IMR-90 (cell line): ENCODE data around the gene NOD2.

Experiments
- BHLHE40 ChIP-seq: fragments of 150-350 bp; IDR thresholded peaks from 2 replicates; pipeline ENCODE4 v1.6.1; 2016; ENCODE audit warnings: mild to moderate bottlenecking, low read depth, low read length
- CEBPB ChIP-seq: IDR thresholded peaks from 2 replicates; pipeline ENCODE4 v1.6.1; 2012; ENCODE audit warnings: low read depth, low read length, improper control_type of control experiment
- CHD1 ChIP-seq: IDR thresholded peaks from 2 replicates; pipeline ENCODE4 v1.6.1; 2012; ENCODE audit warnings: low read depth, low read length, improper control_type of control experiment
- FOS ChIP-seq: fragments of 150-350 bp; IDR thresholded peaks from 2 replicates; pipeline ENCODE4 v1.6.1; 2016; ENCODE audit warnings: low read depth, low read length
- MAFK ChIP-seq: IDR thresholded peaks from 2 replicates; pipeline ENCODE4 v1.6.1; 2012; ENCODE audit warnings: low read depth, low read length, improper control_type of control experiment
- MXI1 ChIP-seq: IDR thresholded peaks from 2 replicates; pipeline ENCODE4 v1.6.1; 2012; ENCODE audit warnings: low read depth, mild to moderate bottlenecking, low read length, moderate library complexity, borderline replicate concordance
- NFE2L2 ChIP-seq: fragments of 150-350 bp; IDR thresholded peaks from 2 replicates; pipeline ENCODE4 v1.6.1; 2016; ENCODE audit warnings: low read depth, mild to moderate bottlenecking, low read length
- POLR2A ChIP-seq: IDR thresholded peaks from 2 replicates; pipeline ENCODE4 v1.6.1; 2012; ENCODE audit warnings: mild to moderate bottlenecking, low read depth, low read length
- RAD21 ChIP-seq: IDR thresholded peaks from 2 replicates; pipeline ENCODE4 v1.6.1; 2012; ENCODE audit warnings: low read length, improper control_type of control experiment
- RFX5 ChIP-seq: IDR thresholded peaks from 2 replicates; pipeline ENCODE4 v1.8.0; 2012; ENCODE audit warnings: low read depth, mild to moderate bottlenecking, low read length, moderate library complexity
- SMC3 ChIP-seq: fragments of 150-350 bp; IDR thresholded peaks from 2 replicates; pipeline ENCODE4 v1.6.1; 2016; ENCODE audit warnings: low read depth, mild to moderate bottlenecking, antibody characterized with exemption, low read length, moderate library complexity
- USF2 ChIP-seq: fragments of 150-350 bp; IDR thresholded peaks from 2 replicates; pipeline ENCODE4 v1.6.1; 2017; ENCODE audit warnings: mild to moderate bottlenecking, antibody characterized with exemption, low read length, low read depth
- TF ChIP-seq, protein P1 (sequence below): conservative IDR thresholded peaks from 2 replicates; pipeline ENCODE4 v1.5.1; 2012; ENCODE audit warnings: mild to moderate bottlenecking, low read depth, low read length, improper control_type of control experiment
- TF ChIP-seq, protein P2 (sequence below): fragments of 150-350 bp; IDR thresholded peaks from 2 replicates; pipeline ENCODE4 v1.6.1; 2016; ENCODE audit warnings: low read depth, mild to moderate bottlenecking, low read length, moderate library complexity, borderline replicate concordance

DNA sequence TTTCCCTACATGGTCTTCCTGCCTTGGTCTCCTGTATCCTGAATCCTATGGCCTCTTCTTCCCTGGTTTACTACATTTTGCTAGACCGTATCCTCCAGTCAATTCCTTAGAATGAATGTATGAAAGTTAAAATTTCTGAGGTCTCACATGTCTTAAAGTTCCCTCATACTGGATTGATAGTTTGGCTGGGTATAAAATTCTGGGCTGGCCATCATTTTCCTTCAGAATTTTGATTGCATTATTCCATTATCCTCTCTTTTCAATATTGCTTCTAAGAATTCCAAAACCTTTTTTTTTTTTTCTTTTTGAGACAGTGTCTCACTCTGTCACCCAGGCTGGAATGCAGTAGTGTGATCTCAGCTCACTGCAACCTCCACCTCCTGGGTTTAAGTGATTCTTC, 10.8 kb downstream of the NOD2 start:
- no peak for TF ChIP-seq POLR2A
- TF ChIP-seq, protein P1, sequence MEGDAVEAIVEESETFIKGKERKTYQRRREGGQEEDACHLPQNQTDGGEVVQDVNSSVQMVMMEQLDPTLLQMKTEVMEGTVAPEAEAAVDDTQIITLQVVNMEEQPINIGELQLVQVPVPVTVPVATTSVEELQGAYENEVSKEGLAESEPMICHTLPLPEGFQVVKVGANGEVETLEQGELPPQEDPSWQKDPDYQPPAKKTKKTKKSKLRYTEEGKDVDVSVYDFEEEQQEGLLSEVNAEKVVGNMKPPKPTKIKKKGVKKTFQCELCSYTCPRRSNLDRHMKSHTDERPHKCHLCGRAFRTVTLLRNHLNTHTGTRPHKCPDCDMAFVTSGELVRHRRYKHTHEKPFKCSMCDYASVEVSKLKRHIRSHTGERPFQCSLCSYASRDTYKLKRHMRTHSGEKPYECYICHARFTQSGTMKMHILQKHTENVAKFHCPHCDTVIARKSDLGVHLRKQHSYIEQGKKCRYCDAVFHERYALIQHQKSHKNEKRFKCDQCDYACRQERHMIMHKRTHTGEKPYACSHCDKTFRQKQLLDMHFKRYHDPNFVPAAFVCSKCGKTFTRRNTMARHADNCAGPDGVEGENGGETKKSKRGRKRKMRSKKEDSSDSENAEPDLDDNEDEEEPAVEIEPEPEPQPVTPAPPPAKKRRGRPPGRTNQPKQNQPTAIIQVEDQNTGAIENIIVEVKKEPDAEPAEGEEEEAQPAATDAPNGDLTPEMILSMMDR: no peak
- no peak for TF ChIP-seq SMC3
- no peak for TF ChIP-seq MAFK
- TF ChIP-seq CEBPB: no peak
- TF ChIP-seq USF2: no peak
- no peak for TF ChIP-seq BHLHE40
- no peak for TF ChIP-seq RAD21
- no peak for TF ChIP-seq CHD1
- TF ChIP-seq FOS: no peak
- TF ChIP-seq, protein P2, sequence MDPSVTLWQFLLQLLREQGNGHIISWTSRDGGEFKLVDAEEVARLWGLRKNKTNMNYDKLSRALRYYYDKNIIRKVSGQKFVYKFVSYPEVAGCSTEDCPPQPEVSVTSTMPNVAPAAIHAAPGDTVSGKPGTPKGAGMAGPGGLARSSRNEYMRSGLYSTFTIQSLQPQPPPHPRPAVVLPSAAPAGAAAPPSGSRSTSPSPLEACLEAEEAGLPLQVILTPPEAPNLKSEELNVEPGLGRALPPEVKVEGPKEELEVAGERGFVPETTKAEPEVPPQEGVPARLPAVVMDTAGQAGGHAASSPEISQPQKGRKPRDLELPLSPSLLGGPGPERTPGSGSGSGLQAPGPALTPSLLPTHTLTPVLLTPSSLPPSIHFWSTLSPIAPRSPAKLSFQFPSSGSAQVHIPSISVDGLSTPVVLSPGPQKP: no peak
- TF ChIP-seq MXI1: no peak
- TF ChIP-seq NFE2L2: no peak
- TF ChIP-seq RFX5: no peak
